ENCODE data around the gene ACSF3. TPM values are rescaled to one million over a fixed set of nuclear protein-coding genes. Genes with fewer than 3 reads are reported as not detected.

ACSF3 gene
- total RNA-seq, 6 experiments from 2014 or later: 18.4 to 24.2 (median 21.2) TPM

- no peaks in the 10 kb centered on the region; the same call in 1 of the 2 replicates for H3K27me3 Mint-ChIP-seq (ENCODE audit: insufficient read depth)
- no peak for DNase-seq
- H3K4me1 Mint-ChIP-seq (ENCODE audit: low read depth): no peaks in the 10 kb centered on the region
- peaks cover 14% of the 10 kb centered on the region for H3K36me3 Mint-ChIP-seq (ENCODE audit: low read depth)
- no peak overlapping the region for H3K4me3 Mint-ChIP-seq
- H3K9me3 Mint-ChIP-seq: no peaks in the 10 kb centered on the region
- no peak for TF ChIP-seq CTCF (IDR thresholded peaks at IDR 0.05)
- H3K27ac Mint-ChIP-seq: no peak overlapping the region
Observed at GRCh38 chr16:89136931-89137330, 43.3 kb downstream of the ACSF3 start.

GRCh38 chr16:89137666-89138512 is 44.2 kb downstream of the ACSF3 start:
- H3K36me3 Mint-ChIP-seq (ENCODE audit: low read depth): peaks cover 19% of the 10 kb centered on the region

GRCh38 chr16:89138513-89138795 is 44.8 kb downstream of the ACSF3 start:
- DNase-seq: no peak
- H3K9me3 Mint-ChIP-seq: no peaks in the 10 kb centered on the region
- H3K36me3 Mint-ChIP-seq (ENCODE audit: low read depth): peaks cover 18% of the 10 kb centered on the region
- no peak overlapping the region for H3K27ac Mint-ChIP-seq
- H3K4me1 Mint-ChIP-seq (ENCODE audit: low read depth): no peaks in the 10 kb centered on the region
- H3K27me3 Mint-ChIP-seq (ENCODE audit: insufficient read depth): no peaks in the 10 kb centered on the region; the same call in 1 of the 2 replicates
- no peak overlapping the region for H3K4me3 Mint-ChIP-seq
- no peak for TF ChIP-seq CTCF (IDR thresholded peaks at IDR 0.05)

More at GRCh38 chr16:89137666-89138512, 44.2 kb downstream of the ACSF3 start:
- no peak for DNase-seq
- TF ChIP-seq CTCF (IDR thresholded peaks at IDR 0.05): no peak
- Mint-ChIP-seq H3K27me3 (ENCODE audit: insufficient read depth) (no peaks in the 10 kb centered on the region; the same call in 1 of the 2 replicates), H3K9me3 (no peaks in the 10 kb centered on the region), H3K4me1 (ENCODE audit: low read depth) (no peaks in the 10 kb centered on the region), H3K27ac (no peak overlapping the region), H3K4me3 (no peak overlapping the region)

GRCh38 chr16:89138843-89139520 is 45.3 kb downstream of the ACSF3 start:
- Mint-ChIP-seq H3K27me3 (ENCODE audit: insufficient read depth) (peaks cover 2% of the 10 kb centered on the region; the same call in 1 of the 2 replicates), H3K9me3 (no peaks in the 10 kb centered on the region), H3K4me1 (ENCODE audit: low read depth) (no peaks in the 10 kb centered on the region), H3K4me3 (no peak overlapping the region), H3K36me3 (ENCODE audit: low read depth) (peaks cover 13% of the 10 kb centered on the region), H3K27ac (no peak overlapping the region)
- no peak for TF ChIP-seq CTCF (IDR thresholded peaks at IDR 0.05)
- no peak for DNase-seq

- Mint-ChIP-seq H3K27ac (no peak overlapping the region), H3K27me3 (ENCODE audit: insufficient read depth) (peaks cover 3% of the 10 kb centered on the region; the same call in 1 of the 2 replicates), H3K4me3 (no peak overlapping the region), H3K36me3 (ENCODE audit: low read depth) (peaks cover 5% of the 10 kb centered on the region; the same call in 1 of the 2 replicates), H3K4me1 (ENCODE audit: low read depth) (no peaks in the 10 kb centered on the region), H3K9me3 (no peaks in the 10 kb centered on the region)
- DNase-seq: no peak
- TF ChIP-seq CTCF (IDR thresholded peaks at IDR 0.05): no peak
Observed at GRCh38 chr16:89139907-89140361, 46.3 kb downstream of the ACSF3 start.

All from HFFc6 (cell line).